A549 (cell line): ENCODE measurements around the gene PPP1R12B. TPM values are rescaled to one million over a fixed set of nuclear protein-coding genes. Genes with fewer than 3 reads are reported as not detected.

ENCODE experiments used
- ATAC-seq, 2 experiments: fragments of 200-7000 bp in 1 of 2; fragments of >200 bp in 1 of 2; cut with Nextera tagmentation in 1 of 2; cut with Tn5 transposase in 1 of 2; 3 replicates each; pipeline versions ENCODE4 v1.8.0 to v1.9.1; 2018 to 2020; ENCODE audit warnings: mild to moderate bottlenecking in 1 of 2, moderate library complexity in 1 of 2
- CTCF ChIA-PET: fragments of 300-600 bp; sonication (Branson Sonifier 250); formaldehyde crosslinking; extraction: SDS; loops from one replicate; lab custom pipeline; 2021; ENCODE audit warnings: antibody characterized with exemption, inconsistent platforms; lab: Yijun Ruan, JAX
- POLR2A ChIA-PET: fragments of 350-600 bp; formaldehyde crosslinking; extraction: SDS; loops from one replicate; lab custom pipeline; 2021; ENCODE audit warnings: antibody characterized with exemption, inconsistent platforms; lab: Yijun Ruan, JAX
- DNase-seq, 2 experiments: peaks; one replicate each; pipeline versions ENCODE4 v3.0.0 to v3.0.0-alpha.2; 2011 to 2016; ENCODE audit warnings: low read depth in 1 of 2, low spot score in 1 of 2
- FAIRE-seq: peaks from 2 replicates; lab custom pipeline; 2011; peaks lifted over from hg19 to GRCh38; lab: Jason Lieb, UNC
- H3K27ac ChIP-seq, 2 experiments: fragments of >200 bp; sonication (Bioruptor Twin); formaldehyde crosslinking; 3 replicates each; pipeline ENCODE4 v1.5.1; 2016 to 2017
- H3K4me1 ChIP-seq: fragments of >200 bp; sonication (Bioruptor Twin); formaldehyde crosslinking; 3 replicates; pipeline ENCODE4 v1.6.1; 2016
- H3K4me2 ChIP-seq: fragments of >200 bp; sonication (Bioruptor Twin); formaldehyde crosslinking; 3 replicates; pipeline ENCODE4 v1.6.1; 2016
- H3K4me3 ChIP-seq: fragments of >200 bp; sonication (Bioruptor Twin); formaldehyde crosslinking; 3 replicates; pipeline ENCODE4 v1.5.1; 2016
- H3K9me3 ChIP-seq: fragments of >200 bp; sonication (Bioruptor Twin); formaldehyde crosslinking; 3 replicates; pipeline ENCODE4 v1.6.1; 2016
- BHLHE40 ChIP-seq: IDR thresholded peaks from 2 replicates; pipeline ENCODE4 v1.6.1; 2012; ENCODE audit warnings: low read depth, low read length, inconsistent platforms
- CBX8 ChIP-seq: fragments of 200-600 bp; sonication (generic); IDR thresholded peaks from 2 replicates; pipeline ENCODE4 v1.6.1; 2016
- EHMT2 ChIP-seq: fragments of 200-600 bp; sonication (generic); IDR thresholded peaks from 2 replicates; pipeline ENCODE4 v1.6.1; 2016; ENCODE audit warnings: antibody characterized with exemption, low read depth, mild to moderate bottlenecking, moderate library complexity
- FOSB ChIP-seq: fragments of 250-450 bp; sonication (Bioruptor Pico); IDR thresholded peaks from 2 replicates; pipeline ENCODE4 v1.5.0; 2020; ENCODE audit warnings: mild to moderate bottlenecking, moderate library complexity
- HDAC2 ChIP-seq: fragments of 200-600 bp; sonication (generic); IDR thresholded peaks from 2 replicates; pipeline ENCODE4 v1.6.1; 2016
- HOXA7 ChIP-seq: fragments of 250-450 bp; sonication (Bioruptor Pico); IDR thresholded peaks from 2 replicates; pipeline ENCODE4 v1.5.0; 2020; ENCODE audit warnings: mild to moderate bottlenecking, moderate library complexity
- JUN ChIP-seq, 2 experiments: fragments of >200 bp; sonication (Bioruptor Twin); formaldehyde crosslinking; IDR thresholded peaks; 2 replicates in 1 of 2; 3 replicates in 1 of 2; pipeline ENCODE4 v1.6.1; 2016 to 2017
- PHF8 ChIP-seq: fragments of 200-600 bp; sonication (generic); IDR thresholded peaks from 2 replicates; pipeline ENCODE4 v1.6.1; 2016; ENCODE audit warnings: low read depth, mild to moderate bottlenecking, antibody characterized with exemption, moderate library complexity, borderline replicate concordance
- RAD21 ChIP-seq, 2 experiments: fragments of >200 bp in 1 of 2; sonication (Bioruptor Twin) in 1 of 2; formaldehyde crosslinking in 1 of 2; IDR thresholded peaks in 1 of 2; conservative IDR thresholded peaks in 1 of 2; 2 replicates in 1 of 2; 3 replicates in 1 of 2; pipeline ENCODE4 v1.6.1; 2012 to 2018; ENCODE audit warnings: inconsistent platforms in 1 of 2
- SMC3 ChIP-seq: fragments of >200 bp; sonication (Bioruptor Twin); formaldehyde crosslinking; IDR thresholded peaks from 3 replicates; pipeline ENCODE4 v1.6.1; 2018; ENCODE audit warnings: inconsistent platforms
- TP53 ChIP-seq: fragments of 250-450 bp; sonication (Bioruptor Pico); IDR thresholded peaks from 2 replicates; pipeline ENCODE4 v1.5.0; 2021; ENCODE audit warnings: mild to moderate bottlenecking, moderate library complexity
- ZNF302 ChIP-seq: fragments of 250-450 bp; sonication (Bioruptor Pico); IDR thresholded peaks from 2 replicates; pipeline ENCODE4 v1.9.0; 2021; ENCODE audit warnings: inconsistent platforms, mild to moderate bottlenecking, moderate library complexity
- WGBS: methylation state at CpG from one replicate; pipeline ENCODE4 v1.1.6; 2017; ENCODE audit errors: missing lambda C conversion rate; 5-methylcytosine and 5-hydroxymethylcytosine counted together
- polyA plus RNA-seq, 4 experiments: library from polyadenylated mRNA; depleted of rRNA in 3 of 4; stranded (reverse); fragments of >200 nt; fragmentation: RNase III in 1 of 4; extraction: RNeasy Plus Mini Kit Qiagen cat#74134 plus additional on column Dnase treatment in 1 of 4; gene quantifications; 2 replicates in 3 of 4; 3 replicates in 1 of 4; pipeline ENCODE4 v1.2.3, GENCODE V29; 2011 to 2017
- TF ChIP-seq, protein P1 (sequence below): fragments of 150-350 bp; IDR thresholded peaks from 2 replicates; pipeline ENCODE4 v1.6.1; 2014; ENCODE audit warnings: low read depth, mild to moderate bottlenecking, low read length
- TF ChIP-seq, protein P2 (sequence below): IDR thresholded peaks from 2 replicates; pipeline ENCODE4 v1.6.1; 2012
- TF ChIP-seq, protein P3 (sequence below): fragments of >200 bp; sonication (Bioruptor Twin); formaldehyde crosslinking; IDR thresholded peaks from 3 replicates; pipeline ENCODE4 v1.5.1; 2016
- TF ChIP-seq, protein P4 (sequence below): IDR thresholded peaks from 2 replicates; pipeline ENCODE4 v1.6.1; 2012; ENCODE audit warnings: low read depth, borderline replicate concordance
- TF ChIP-seq, protein P5 (sequence below): fragments of 200-600 bp; sonication (generic); IDR thresholded peaks from 2 replicates; pipeline ENCODE4 v1.6.1; 2016; ENCODE audit warnings: antibody characterized with exemption, mild to moderate bottlenecking, moderate library complexity
- TF ChIP-seq, protein P6 (sequence below): fragments of 250-450 bp; sonication (Bioruptor Pico); IDR thresholded peaks from 2 replicates; pipeline ENCODE4 v1.5.0; 2020; ENCODE audit warnings: low read depth, mild to moderate bottlenecking, moderate library complexity
- TF ChIP-seq, protein P7 (sequence below): fragments of >200 bp; sonication (Bioruptor Twin); formaldehyde crosslinking; IDR thresholded peaks from 2 replicates; pipeline ENCODE4 v1.6.1; 2016

Gene PPP1R12B
- polyA plus RNA-seq, 2 of the 4 experiments (the other 2 are of a cell fraction): 3.3 to 12.1 TPM

DNA sequence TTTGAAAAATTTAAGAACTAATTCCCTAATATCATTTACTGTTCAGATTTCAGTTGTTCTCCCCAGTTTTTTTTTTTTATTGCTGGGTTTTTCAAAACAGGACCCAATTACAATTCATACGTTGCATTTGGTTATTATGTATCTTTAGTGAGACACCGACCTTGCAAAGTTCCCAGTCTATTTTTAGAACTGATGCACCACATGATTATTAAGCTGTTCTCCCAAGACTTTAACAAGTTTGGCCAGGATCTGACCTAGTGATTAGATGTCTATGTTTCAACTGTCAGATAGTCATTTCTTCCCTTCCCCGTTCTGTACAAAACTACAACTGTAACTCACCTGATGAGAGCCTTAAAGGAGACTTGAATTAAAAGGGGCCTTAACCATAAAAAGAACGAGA, 14.6 kb upstream of the PPP1R12B start:
- ATAC-seq: no peak
- H3K4me3 ChIP-seq: no peak overlapping the region
- H3K9me3 ChIP-seq: no peaks in the 10 kb centered on the region
- DNase-seq: no peak
- FAIRE-seq: no peak
- CTCF ChIA-PET: interaction anchor here (1.5 to 2.0 kb wide), 3 partner anchors 18 to 144 kb away, joined by 4 to 8 read pairs (median 8); no protein-coding TSS in a partner anchor
- POLR2A ChIA-PET: no interaction called here
- no peak overlapping the region for H3K27ac ChIP-seq
- TF ChIP-seq, protein P1, sequence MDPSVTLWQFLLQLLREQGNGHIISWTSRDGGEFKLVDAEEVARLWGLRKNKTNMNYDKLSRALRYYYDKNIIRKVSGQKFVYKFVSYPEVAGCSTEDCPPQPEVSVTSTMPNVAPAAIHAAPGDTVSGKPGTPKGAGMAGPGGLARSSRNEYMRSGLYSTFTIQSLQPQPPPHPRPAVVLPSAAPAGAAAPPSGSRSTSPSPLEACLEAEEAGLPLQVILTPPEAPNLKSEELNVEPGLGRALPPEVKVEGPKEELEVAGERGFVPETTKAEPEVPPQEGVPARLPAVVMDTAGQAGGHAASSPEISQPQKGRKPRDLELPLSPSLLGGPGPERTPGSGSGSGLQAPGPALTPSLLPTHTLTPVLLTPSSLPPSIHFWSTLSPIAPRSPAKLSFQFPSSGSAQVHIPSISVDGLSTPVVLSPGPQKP: no peak
- TF ChIP-seq, protein P2, sequence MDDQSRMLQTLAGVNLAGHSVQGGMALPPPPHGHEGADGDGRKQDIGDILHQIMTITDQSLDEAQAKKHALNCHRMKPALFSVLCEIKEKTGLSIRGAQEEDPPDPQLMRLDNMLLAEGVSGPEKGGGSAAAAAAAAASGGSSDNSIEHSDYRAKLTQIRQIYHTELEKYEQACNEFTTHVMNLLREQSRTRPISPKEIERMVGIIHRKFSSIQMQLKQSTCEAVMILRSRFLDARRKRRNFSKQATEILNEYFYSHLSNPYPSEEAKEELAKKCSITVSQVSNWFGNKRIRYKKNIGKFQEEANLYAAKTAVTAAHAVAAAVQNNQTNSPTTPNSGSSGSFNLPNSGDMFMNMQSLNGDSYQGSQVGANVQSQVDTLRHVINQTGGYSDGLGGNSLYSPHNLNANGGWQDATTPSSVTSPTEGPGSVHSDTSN: no peak
- TF ChIP-seq EHMT2 (no peak), HOXA7 (CRISPR knock-in tag) (no peak), SMC3 (no peak), JUN (IDR thresholded peaks at IDR 0.05) (no peak)
- H3K4me2 ChIP-seq: no peak overlapping the region
- 72% methylated on average over 4 of the region's 4 CpGs for WGBS
- H3K4me1 ChIP-seq: no peaks in the 10 kb centered on the region

DNA sequence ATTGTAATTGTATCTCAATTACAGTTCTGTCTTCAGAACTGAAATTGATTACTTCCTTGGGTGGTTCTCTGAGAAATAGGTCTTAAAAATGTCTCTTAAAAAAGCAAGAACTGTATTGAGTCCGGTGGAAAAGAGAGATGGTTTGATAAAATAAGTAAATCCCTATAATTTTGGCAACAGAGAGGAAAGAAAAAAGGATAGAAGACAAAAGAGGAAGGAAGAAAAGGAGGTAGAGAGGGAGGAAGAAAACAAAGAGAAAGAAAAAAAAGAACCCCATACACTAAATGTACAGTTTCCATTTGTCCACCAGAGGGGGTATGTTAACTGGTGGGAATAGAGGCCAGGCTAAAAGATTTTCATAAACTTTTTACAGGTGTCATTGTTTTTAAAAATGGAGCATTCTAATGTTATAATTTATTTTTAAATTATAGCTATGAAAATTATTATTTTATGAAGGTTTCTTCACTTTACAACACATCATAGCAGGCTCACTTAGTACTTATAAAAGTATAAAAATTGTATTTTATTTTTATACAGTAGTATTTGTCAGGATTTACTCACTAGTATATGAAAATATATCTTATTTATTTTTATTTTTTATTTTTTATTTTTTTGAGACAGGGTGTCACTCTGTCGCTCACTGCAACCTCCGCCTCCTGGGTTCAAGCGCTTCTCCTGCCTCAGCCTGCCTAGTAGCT, 4.7 kb upstream of the PPP1R12B start:
- H3K27ac ChIP-seq: peak overlapping the region; percentile 34 to 65; a peak in 4 of 6 replicates
- ATAC-seq (no peak), DNase-seq (peak; percentile 39 to 58), FAIRE-seq (no peak)
- no peak overlapping the region for H3K4me3 ChIP-seq
- ChIA-PET CTCF (interaction anchor here (0.6 to 4.0 kb wide), 21 partner anchors 8 to 930 kb away, joined by 3 to 20 read pairs (median 4); partner anchors contain the start of genes LGR6 and SYT2), POLR2A (interaction anchor here (1.0 kb wide), 1 partner anchor 376 kb away, joined by 3 read pairs; no protein-coding TSS in a partner anchor)
- H3K9me3 ChIP-seq: no peaks in the 10 kb centered on the region
- TF ChIP-seq, protein P3, sequence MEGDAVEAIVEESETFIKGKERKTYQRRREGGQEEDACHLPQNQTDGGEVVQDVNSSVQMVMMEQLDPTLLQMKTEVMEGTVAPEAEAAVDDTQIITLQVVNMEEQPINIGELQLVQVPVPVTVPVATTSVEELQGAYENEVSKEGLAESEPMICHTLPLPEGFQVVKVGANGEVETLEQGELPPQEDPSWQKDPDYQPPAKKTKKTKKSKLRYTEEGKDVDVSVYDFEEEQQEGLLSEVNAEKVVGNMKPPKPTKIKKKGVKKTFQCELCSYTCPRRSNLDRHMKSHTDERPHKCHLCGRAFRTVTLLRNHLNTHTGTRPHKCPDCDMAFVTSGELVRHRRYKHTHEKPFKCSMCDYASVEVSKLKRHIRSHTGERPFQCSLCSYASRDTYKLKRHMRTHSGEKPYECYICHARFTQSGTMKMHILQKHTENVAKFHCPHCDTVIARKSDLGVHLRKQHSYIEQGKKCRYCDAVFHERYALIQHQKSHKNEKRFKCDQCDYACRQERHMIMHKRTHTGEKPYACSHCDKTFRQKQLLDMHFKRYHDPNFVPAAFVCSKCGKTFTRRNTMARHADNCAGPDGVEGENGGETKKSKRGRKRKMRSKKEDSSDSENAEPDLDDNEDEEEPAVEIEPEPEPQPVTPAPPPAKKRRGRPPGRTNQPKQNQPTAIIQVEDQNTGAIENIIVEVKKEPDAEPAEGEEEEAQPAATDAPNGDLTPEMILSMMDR: peak; percentile 91
- TF ChIP-seq RAD21 (conservative IDR thresholded peaks at IDR 0.05 in 1 of 2, IDR thresholded peaks at IDR 0.05 in 1 of 2): peak; percentile 75 to 83
- TF ChIP-seq, protein P4, sequence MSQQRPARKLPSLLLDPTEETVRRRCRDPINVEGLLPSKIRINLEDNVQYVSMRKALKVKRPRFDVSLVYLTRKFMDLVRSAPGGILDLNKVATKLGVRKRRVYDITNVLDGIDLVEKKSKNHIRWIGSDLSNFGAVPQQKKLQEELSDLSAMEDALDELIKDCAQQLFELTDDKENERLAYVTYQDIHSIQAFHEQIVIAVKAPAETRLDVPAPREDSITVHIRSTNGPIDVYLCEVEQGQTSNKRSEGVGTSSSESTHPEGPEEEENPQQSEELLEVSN: no peak
- peak; percentile 87 for TF ChIP-seq SMC3
- TF ChIP-seq BHLHE40: no peak
- H3K4me2 ChIP-seq: peak overlapping the region; percentile 46
- 48% methylated on average over 4 of the region's 4 CpGs for WGBS
- H3K4me1 ChIP-seq: peaks cover 23% of the 10 kb centered on the region

DNA sequence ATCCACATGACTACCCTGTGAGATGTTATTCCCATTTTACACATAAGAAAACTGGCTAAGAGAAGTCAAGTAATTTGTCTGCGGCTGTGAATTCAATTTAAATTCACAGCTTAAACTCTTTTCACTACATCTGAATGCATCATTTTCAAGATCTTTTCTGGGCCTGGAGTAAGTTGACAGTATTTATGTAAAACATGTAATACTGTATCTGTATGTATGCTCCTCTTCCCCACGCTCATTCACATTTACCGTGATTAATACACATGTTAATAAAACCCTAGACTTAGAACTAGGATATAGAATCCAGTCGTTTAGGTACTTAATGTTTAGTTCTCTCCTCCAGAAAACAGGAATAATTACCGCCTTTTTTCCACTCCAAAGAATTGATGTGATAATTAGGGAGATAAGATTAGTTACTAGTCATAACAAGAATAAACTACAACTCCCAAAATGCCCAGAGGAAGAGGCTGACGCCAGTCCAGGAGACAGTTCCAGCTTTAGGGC, 442 bp upstream of the PPP1R12B start:
- CTCF ChIA-PET: interaction anchor here (0.6 to 2.4 kb wide), 4 partner anchors 18 to 444 kb away, joined by 3 to 12 read pairs (median 4); no protein-coding TSS in a partner anchor
- no peak for ATAC-seq
- TF ChIP-seq BHLHE40 (no peak), HDAC2 (no peak), PHF8 (no peak), EHMT2 (no peak), CBX8 (no peak), TP53 (no peak), ZNF302 (CRISPR knock-in tag) (no peak), FOSB (CRISPR knock-in tag) (no peak)
- TF ChIP-seq, protein P5, sequence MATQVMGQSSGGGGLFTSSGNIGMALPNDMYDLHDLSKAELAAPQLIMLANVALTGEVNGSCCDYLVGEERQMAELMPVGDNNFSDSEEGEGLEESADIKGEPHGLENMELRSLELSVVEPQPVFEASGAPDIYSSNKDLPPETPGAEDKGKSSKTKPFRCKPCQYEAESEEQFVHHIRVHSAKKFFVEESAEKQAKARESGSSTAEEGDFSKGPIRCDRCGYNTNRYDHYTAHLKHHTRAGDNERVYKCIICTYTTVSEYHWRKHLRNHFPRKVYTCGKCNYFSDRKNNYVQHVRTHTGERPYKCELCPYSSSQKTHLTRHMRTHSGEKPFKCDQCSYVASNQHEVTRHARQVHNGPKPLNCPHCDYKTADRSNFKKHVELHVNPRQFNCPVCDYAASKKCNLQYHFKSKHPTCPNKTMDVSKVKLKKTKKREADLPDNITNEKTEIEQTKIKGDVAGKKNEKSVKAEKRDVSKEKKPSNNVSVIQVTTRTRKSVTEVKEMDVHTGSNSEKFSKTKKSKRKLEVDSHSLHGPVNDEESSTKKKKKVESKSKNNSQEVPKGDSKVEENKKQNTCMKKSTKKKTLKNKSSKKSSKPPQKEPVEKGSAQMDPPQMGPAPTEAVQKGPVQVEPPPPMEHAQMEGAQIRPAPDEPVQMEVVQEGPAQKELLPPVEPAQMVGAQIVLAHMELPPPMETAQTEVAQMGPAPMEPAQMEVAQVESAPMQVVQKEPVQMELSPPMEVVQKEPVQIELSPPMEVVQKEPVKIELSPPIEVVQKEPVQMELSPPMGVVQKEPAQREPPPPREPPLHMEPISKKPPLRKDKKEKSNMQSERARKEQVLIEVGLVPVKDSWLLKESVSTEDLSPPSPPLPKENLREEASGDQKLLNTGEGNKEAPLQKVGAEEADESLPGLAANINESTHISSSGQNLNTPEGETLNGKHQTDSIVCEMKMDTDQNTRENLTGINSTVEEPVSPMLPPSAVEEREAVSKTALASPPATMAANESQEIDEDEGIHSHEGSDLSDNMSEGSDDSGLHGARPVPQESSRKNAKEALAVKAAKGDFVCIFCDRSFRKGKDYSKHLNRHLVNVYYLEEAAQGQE: no peak
- TF ChIP-seq, protein P6, sequence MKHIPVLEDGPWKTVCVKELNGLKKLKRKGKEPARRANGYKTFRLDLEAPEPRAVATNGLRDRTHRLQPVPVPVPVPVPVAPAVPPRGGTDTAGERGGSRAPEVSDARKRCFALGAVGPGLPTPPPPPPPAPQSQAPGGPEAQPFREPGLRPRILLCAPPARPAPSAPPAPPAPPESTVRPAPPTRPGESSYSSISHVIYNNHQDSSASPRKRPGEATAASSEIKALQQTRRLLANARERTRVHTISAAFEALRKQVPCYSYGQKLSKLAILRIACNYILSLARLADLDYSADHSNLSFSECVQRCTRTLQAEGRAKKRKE (CRISPR knock-in tag): no peak
- TF ChIP-seq, protein P4: no peak
- TF ChIP-seq, protein P7, sequence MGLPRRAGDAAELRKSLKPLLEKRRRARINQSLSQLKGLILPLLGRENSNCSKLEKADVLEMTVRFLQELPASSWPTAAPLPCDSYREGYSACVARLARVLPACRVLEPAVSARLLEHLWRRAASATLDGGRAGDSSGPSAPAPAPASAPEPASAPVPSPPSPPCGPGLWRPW: no peak

More for the DNA sequence above, 442 bp upstream of the PPP1R12B start:
- POLR2A ChIA-PET: no interaction called here
- FAIRE-seq (no peak), DNase-seq (no peak)
- Histone ChIP-seq H3K4me1 (peaks cover 37% of the 10 kb centered on the region), H3K27ac (peak overlapping the region; percentile 4 to 17; a peak in 1 of 6 replicates), H3K4me2 (peak overlapping the region; percentile 60), H3K4me3 (no peak overlapping the region; the same call in 1 of the 3 replicates), H3K9me3 (no peaks in the 10 kb centered on the region)
- WGBS: 47% methylated on average over 6 of the region's 6 CpGs
